HFFc6 (cell line): ENCODE results near the gene RBM28. TPM values are rescaled to one million over a fixed set of nuclear protein-coding genes. Genes with fewer than 3 reads are reported as not detected.

ENCODE experiments used
- DNase-seq: peaks from one replicate; pipeline ENCODE4 v3.0.0-alpha.2; 2018
- H3K27ac Mint-ChIP-seq: 2 replicates; pipeline ENCODE4 v1.8.0; 2020; ENCODE audit warnings: mild to moderate bottlenecking, mixed read lengths
- H3K27me3 Mint-ChIP-seq: 2 replicates; pipeline ENCODE4 v1.8.0; 2021; ENCODE audit warnings: mild to moderate bottlenecking, moderate library complexity, mixed read lengths; ENCODE audit not compliant: insufficient read depth
- H3K36me3 Mint-ChIP-seq: 2 replicates; pipeline ENCODE4 v1.8.0; 2021; ENCODE audit warnings: low read depth, mixed read lengths
- H3K4me1 Mint-ChIP-seq: 2 replicates; pipeline ENCODE4 v1.8.0; 2020; ENCODE audit warnings: low read depth, mixed read lengths
- H3K4me3 Mint-ChIP-seq: 2 replicates; pipeline ENCODE4 v1.8.0; 2020; ENCODE audit warnings: mild to moderate bottlenecking, moderate library complexity, mixed read lengths
- H3K9me3 Mint-ChIP-seq: 2 replicates; pipeline ENCODE4 v1.8.0; 2020; ENCODE audit warnings: mild to moderate bottlenecking, mixed read lengths
- total RNA-seq, 6 experiments: library from RNA; stranded (reverse); fragmentation: NEBNext Ultra II Directional; extraction: Animal tissue kit (Norgen Biotek cat#: 25700); gene quantifications; 2 replicates in 1 of 6; 3 replicates in 5 of 6; pipeline ENCODE4 v1.2.3, GENCODE V29; 2021
- TF ChIP-seq, protein P1 (sequence below): fragments of 200-600 bp; sonication (generic); IDR thresholded peaks from 2 replicates; pipeline ENCODE4 v1.5.0; 2021; ENCODE audit warnings: antibody characterized with exemption, mild to moderate bottlenecking

Gene RBM28
- total RNA-seq, 6 experiments from 2014 or later = 36.1 to 44.4 (median 37.8) TPM

DNA sequence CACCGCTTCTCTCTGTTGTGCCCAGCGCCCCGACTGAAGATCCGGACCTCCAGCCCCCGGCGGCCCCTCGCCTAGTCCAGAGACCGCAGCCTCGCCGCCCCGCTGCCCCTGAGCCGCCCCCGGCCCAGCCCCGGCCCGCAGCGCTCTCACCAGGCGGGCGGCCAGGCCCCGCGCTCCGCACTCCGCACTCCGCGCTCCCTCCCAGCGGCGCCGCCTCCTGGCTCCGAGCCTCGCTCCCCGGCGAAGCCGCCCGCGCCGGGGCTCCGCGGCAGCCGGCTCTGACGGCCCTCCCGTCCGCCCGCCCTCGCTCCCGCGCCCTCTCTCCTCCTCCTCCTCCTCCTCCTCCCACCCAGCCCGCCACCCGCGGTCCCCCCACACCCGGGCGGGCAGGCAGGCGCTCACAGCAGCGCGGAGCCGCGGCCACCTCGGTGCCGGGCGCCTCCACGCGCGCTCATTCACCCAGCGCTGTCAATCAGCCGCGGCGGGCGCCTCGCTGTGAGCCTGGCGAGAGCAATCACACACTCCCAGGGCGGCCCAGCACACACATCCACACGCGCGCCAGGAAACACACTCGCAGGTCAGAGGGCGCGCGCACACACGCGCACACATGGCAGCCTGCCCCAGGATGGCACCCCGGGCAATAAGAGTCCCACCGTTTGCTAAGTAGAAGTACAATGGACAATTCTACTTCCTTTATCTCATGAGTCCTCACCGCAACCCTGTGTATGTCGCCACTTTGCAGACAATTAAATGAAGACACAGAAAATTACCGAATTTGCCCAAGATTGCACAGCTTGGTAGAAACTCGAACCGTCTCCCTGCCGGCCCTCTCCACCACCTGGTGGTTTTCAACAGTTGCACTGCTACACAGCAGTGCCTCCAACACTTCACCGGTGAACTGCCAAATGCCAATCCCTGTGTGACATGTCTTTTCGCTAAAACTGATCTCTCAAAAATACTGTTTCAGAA is 18.0 kb upstream of the RBM28 start, which contains the start of gene PRRT4:
Gene PRRT4, minus strand, starts transcription at position 280 of the 969 bp plus-strand sequence.
- Mint-ChIP-seq H3K4me3 (peak within 1 kb of the TSS; percentile 77), H3K9me3 (no peaks in the 10 kb centered on the region), H3K27me3 (peaks cover 72% of the 10 kb centered on the region), H3K27ac (no peak within 1 kb of the TSS), H3K4me1 (peaks cover 32% of the 10 kb centered on the region), H3K36me3 (no peaks in the 10 kb centered on the region)
- no peak for DNase-seq
- TF ChIP-seq, protein P1, sequence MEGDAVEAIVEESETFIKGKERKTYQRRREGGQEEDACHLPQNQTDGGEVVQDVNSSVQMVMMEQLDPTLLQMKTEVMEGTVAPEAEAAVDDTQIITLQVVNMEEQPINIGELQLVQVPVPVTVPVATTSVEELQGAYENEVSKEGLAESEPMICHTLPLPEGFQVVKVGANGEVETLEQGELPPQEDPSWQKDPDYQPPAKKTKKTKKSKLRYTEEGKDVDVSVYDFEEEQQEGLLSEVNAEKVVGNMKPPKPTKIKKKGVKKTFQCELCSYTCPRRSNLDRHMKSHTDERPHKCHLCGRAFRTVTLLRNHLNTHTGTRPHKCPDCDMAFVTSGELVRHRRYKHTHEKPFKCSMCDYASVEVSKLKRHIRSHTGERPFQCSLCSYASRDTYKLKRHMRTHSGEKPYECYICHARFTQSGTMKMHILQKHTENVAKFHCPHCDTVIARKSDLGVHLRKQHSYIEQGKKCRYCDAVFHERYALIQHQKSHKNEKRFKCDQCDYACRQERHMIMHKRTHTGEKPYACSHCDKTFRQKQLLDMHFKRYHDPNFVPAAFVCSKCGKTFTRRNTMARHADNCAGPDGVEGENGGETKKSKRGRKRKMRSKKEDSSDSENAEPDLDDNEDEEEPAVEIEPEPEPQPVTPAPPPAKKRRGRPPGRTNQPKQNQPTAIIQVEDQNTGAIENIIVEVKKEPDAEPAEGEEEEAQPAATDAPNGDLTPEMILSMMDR = no peak

DNA sequence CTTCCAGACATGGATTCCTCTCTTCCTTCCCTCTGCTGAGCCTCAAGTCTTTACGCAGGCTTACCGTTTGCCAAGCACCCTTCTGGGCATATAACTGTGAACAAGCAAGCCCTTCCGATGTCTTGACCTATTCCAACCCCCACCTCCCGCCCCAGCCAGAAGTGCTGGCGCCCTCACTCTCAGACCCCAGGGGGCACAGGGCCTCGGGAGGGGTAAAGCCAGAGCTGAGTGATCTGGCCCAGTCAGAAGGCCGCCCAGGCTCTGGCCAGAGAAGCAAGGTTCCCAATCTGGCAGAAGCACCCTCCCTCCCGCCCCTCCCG is 16.6 kb upstream of the RBM28 start:
- H3K4me3 Mint-ChIP-seq = no peak overlapping the region
- H3K4me1 Mint-ChIP-seq = peaks cover 32% of the 10 kb centered on the region
- H3K27me3 Mint-ChIP-seq = peaks cover 66% of the 10 kb centered on the region
- H3K9me3 Mint-ChIP-seq = no peaks in the 10 kb centered on the region
- H3K27ac Mint-ChIP-seq = no peak overlapping the region
- DNase-seq = no peak
- H3K36me3 Mint-ChIP-seq = no peaks in the 10 kb centered on the region
- TF ChIP-seq, protein P1 = no peak

DNA sequence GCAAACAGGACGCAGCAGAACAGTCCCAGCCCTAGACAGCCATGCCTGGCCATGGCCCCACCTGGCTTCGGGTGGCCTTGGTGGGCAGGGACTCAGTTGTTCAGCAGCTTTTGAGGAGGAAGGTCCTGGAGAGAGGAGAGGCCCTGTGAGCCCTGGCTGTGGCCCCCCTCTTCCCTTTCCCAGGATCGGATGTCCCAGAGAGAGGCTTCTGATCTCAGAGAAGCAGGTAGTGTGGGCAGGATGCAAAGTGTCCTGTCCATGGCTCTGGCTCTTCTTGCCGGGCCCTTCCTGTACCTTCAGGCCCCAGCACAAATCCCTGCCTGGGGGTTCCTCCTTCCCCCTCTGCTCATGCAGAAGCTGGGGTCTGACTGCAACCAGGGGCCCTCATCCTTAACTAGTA is 16.2 kb upstream of the RBM28 start:
- Mint-ChIP-seq H3K4me3 (no peak overlapping the region), H3K4me1 (peaks cover 32% of the 10 kb centered on the region), H3K27ac (no peak overlapping the region), H3K27me3 (peaks cover 67% of the 10 kb centered on the region), H3K36me3 (no peaks in the 10 kb centered on the region), H3K9me3 (no peaks in the 10 kb centered on the region)
- TF ChIP-seq, protein P1 = no peak
- DNase-seq = no peak

DNA sequence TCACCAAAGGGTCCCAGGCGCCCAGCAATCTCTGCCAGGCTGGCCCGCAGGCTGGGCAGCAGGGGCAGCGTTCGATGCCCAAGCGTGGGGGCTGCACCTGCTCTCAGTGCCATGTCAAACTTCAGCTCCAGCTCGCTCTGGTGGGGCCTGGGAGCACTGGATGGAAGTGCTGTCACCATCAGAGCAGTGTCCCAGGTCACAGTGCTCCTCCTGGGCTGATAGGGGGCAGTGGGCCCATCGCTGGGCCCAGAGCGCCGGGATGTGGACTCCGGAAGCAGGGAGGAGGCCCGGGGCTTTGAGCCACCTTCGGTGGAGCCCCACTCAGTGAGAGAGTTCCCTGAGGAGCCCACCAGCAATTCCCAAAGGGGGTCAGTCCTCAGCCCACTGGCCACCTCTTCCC is 15.6 kb upstream of the RBM28 start:
- Mint-ChIP-seq H3K36me3 (no peaks in the 10 kb centered on the region), H3K4me3 (no peak overlapping the region), H3K9me3 (no peaks in the 10 kb centered on the region), H3K4me1 (peaks cover 32% of the 10 kb centered on the region), H3K27me3 (peaks cover 66% of the 10 kb centered on the region), H3K27ac (no peak overlapping the region)
- DNase-seq = no peak
- TF ChIP-seq, protein P1 = no peak

DNA sequence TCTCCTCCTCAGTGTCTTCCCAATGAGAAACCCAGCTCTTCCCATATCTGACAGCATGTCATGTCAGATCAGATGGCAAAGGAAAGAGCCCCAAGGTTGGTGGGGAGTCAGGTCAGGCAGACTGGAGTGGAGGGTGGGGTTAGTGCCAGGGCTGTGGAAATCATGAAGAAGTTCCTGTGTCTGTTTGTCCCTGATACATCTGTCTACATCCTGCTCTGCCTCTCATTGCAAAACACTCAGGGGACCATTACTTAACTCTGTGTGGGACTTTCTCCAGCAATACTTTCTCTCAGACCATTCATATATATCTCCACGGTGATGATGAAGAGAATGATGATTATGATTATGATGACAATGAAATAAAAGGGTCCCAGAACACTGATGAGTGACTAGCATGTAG is 14.5 kb upstream of the RBM28 start:
- no peaks in the 10 kb centered on the region for H3K9me3 Mint-ChIP-seq
- peaks cover 66% of the 10 kb centered on the region for H3K27me3 Mint-ChIP-seq
- no peak overlapping the region for H3K27ac Mint-ChIP-seq
- TF ChIP-seq, protein P1 = no peak
- no peak overlapping the region for H3K4me3 Mint-ChIP-seq
- no peak for DNase-seq
- peaks cover 30% of the 10 kb centered on the region for H3K4me1 Mint-ChIP-seq
- H3K36me3 Mint-ChIP-seq = no peaks in the 10 kb centered on the region
